ENCODE results near the gene APOBEC3B. TPM values are rescaled to one million over a fixed set of nuclear protein-coding genes. Genes with fewer than 3 reads are reported as not detected.
"Not testable (repeated sequence)": the region's sequence is repeated elsewhere in the genome, so short reads cannot be mapped to it uniquely, and the experiment has no call there.

Gene APOBEC3B
- total RNA-seq, 1 donor from 2014 or later: 3.1 TPM

DNA sequence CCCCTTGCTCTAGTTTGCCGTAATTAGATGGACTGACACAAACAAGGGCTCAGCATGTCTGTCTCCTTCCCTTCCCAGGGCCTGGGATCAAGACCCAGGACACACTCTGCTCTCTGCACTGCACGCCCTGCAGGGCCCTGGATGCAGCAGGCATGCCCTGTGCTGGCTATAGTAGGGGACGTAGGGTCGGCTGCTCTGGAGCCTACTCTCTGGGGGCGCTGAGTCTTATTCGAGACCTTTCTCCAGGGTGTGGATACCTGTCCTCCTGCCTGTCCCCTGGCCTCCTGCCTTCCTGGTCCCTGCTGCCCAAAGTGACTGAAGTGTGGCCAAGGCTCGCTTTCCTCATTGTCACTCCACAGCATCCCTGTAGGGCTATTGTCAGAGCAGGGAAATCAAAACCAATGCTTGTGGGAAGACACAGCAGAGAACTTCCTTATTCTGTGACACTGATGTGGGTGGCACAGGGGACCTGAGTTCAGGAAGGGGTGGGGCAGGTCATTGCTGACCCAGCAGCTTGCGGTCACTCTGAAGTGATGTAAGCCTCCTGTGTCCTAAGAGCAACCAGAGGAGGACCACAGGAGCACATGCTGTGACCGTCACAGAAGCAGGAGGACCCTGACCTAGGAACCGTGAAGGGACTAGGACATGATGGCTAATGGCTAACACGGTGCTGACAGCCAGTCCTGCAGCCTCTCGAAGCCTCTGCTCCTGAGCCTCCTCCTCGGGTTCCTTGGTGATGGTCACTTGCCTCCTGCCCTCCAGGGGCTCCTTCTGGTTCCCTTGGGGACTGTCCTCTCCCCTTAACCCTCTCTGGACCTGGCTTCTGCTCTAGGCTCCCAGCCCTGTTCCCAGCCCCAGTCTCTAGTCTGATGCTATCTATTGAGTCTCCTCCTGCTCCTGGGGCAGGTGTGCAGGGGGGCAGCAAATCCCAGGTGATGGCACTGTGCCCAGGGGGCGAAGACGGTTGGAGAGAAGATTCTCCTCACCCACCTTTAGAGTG is 14.4 kb upstream of the APOBEC3B start:
- DNase-seq: no peak

DNA sequence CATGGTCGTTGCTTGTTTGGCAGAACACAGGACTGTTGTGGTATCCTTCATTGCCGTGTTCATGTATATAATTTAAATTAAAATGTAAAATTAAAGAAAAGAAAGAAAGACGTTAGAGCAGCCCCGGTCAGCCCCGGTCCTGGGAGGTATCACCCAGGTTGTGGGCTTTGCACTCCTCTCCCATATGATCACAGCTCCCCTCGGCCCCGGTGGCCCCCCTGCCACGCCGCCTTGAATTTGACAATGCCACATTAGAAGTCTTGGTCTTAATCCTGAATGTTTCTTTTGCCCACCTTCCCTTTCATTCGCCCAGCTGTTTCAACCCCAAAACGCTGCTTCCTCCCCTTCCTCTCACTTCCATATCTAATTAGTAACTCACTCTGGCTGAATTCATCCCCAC is 13.3 kb upstream of the APOBEC3B start:
- DNase-seq: no peak

DNA sequence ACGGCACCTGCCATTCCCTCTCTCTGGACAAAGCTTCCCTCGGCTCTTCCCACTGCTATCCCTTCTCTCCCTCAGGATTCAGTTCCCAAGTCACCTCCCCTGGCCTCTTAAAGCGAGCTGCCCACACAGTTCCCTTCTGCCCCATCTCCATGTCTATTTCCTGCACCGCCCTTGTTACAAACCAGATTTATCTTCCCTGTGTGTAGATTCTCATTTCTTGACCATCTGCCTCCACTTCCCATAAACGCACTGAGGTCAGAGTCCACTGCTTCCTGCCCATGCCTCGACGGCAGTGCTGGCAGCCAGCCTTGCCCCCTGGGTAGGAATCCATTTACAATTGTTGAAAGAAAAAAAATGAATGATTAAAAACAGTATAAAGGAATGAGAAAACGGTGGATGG is 11.6 kb upstream of the APOBEC3B start:
- DNase-seq: no peak

DNA sequence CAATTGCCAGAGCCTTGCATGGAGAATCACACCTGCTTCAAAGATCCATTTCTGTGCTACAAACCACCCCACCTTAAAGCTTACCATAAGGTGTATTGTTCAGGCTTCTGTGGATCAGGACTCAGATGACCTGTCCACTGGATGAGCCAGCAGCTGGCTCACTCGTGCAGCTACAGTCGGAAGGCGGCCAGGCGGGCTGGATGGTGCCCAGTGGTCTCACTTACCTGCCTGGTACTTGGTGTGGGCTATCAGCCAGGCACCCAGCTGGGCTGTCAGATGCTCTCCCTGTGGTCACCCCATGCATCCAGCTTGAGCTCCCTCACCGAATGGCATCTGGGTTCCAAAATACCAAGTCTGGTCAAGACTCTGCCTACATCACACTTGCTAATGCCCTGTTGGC is 10.9 kb upstream of the APOBEC3B start:
- no peak for DNase-seq

DNA sequence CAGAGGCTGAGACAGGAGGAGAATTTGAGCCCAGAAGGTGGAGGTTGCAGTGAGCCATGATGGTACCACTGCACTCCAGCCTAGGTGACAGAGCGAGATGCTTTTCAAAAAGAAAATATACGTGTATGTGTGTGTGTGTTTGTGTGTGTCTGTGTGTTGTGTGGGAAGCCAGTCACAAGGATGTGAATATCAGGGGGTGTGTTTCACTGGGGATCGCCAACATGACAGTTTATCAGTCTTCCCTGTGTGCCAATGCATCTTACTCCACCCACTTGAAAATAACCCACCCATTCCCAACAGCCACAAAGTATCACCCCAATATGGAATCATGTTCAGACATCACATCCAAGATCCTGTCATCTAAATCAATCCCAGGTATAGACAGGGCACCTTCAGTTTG is 10.4 kb upstream of the APOBEC3B start:
- no peak for DNase-seq

DNA sequence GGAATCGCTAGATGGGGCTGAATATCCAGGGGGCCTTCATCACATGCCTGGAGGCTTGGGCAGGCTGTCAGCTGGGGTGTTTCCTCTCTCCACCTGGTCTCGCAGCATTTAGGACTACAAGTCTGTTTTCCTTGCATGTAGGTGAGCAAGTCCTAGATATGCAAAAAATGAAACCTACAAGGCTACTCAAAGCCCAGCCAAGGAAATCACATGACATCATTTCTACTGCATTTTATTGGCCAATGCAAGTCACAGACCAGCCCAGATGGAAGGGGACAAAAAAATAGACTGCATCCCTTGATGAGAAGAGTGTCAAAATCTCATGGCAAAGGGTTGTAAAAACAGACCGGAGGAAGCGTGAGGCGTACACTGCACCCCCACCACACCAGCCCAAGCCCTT is 9.6 kb upstream of the APOBEC3B start:
- DNase-seq: no peak

DNA sequence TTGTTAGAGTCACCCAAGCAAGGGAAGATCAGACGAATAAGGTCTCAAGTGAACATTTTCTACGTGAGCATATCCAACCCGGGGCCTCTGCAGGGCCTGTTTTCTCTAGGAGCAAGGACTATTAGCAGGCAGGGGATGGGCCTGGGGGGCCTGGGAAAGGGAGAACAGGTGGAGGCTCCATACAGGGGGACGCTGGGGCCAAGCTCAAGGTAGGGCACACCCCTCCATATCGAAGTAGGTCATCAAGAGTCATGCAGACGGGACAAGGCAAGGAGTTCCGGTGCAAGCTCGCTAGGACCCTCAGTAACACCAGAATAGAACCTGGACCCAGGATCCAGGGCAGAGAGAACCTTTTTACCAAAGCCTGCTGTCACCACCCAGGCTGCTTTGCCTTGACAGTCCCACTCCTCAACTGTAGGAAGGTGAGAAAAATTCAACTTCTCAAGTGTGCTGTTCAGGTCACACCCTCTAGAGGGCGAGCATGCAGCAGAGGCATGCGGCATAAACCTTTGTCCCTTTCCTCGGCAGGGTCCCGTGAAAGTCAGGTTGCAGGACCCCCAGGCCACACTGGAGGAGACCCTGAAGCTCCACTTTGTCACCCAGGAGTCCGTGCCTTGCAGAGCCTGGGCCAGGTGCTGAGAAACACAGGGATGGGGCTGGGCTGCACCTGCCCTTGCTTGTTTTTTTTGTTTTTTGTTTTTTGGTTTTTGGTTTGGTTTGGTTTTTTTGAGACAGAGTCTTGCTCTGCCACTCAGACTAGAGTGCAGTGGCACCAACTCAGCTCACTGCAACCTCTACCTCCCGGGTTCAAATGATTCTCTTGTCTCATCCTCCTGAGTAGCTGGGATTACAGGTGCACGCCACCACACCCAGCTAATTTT is 8.6 kb upstream of the APOBEC3B start:
- no peak for DNase-seq

DNA sequence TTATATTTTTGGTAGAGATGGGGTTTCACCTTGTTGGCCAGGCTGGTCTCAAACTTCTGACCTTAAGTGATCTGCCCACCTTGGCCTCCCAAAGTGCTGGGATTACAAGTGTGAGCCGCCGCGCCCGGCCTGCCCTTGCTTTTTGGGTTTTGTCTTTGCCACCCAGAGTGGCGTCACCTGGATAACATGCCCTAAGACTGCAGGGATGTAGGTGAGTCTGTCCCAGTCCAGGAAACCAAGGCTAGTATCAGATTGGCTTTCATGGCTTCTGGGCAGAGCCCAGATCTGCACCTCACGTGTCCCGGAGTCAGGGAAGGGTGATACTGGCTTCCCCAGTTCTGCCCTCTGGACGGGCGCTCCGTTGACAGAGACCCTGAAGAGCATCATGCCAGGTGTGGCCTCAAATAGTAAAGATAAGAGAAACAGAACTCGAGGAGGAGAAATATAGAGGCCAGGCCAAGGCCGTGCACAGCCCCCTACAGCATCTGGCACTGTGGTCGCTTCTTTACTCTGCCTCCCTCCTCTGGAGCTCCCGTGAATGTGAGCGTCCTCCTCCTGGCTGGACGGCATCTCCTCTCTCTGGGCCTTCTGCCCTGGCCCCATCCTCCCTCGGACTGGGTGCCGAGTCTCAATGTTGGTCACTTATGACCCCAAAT is 7.8 kb upstream of the APOBEC3B start:
- no peak for DNase-seq

DNA sequence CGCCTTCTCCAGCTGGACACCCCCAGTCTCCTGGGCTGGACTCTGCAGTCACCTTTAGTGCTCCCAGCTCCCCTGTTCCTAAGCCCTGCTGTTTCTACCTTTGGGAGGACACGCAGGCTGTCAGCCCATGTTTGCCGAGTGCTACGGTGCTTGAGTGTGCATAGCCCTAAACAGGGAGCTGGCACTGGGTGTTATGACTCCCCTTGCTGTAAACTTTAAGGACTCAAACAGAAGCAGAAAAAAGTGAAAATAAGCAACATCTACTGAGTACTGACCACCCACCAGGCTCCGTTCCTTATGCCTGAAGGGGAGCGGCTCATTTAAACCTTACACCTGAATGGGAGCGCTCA is 7.3 kb upstream of the APOBEC3B start:
- DNase-seq: no peak

DNA sequence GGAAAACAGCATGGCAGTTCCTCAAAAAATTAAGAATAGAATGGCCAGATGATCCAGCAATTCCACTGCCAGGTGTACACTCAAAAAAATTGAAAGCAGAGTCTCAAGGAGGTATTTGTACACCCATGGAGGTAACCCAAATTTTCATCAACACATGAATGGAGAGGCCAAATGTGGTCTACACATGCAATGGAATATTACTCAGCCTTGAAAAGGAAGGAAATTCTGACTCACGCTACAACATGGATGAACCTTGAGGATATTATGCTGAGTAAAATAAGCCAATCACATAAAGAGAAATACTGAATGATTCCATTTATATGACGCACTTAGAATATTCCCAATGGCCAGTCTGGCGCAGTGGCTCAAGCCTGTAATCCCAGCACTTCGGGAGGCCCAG is 4.9 kb upstream of the APOBEC3B start:
- DNase-seq: not testable (repeated sequence)

DNA sequence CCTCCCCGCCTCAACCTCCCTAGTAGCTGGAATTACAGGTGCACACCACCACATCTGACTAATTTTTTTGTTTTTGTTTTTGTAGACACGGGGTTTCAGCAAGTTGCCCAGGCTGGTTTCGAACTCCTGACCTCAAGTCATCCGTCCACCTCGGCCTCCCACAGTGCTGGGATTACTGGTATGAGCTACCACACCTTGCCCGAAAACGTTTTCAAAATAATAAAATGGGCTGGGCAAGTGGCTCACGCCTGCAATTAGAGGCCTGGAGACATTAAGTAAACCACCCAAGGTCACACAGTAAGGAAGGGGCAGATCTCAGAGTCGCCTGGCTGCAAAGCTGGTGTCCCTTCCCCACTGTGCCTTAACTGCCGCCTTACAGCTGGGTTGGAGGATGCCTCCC is 1.6 kb upstream of the APOBEC3B start:
- not testable (repeated sequence) for DNase-seq

DNA sequence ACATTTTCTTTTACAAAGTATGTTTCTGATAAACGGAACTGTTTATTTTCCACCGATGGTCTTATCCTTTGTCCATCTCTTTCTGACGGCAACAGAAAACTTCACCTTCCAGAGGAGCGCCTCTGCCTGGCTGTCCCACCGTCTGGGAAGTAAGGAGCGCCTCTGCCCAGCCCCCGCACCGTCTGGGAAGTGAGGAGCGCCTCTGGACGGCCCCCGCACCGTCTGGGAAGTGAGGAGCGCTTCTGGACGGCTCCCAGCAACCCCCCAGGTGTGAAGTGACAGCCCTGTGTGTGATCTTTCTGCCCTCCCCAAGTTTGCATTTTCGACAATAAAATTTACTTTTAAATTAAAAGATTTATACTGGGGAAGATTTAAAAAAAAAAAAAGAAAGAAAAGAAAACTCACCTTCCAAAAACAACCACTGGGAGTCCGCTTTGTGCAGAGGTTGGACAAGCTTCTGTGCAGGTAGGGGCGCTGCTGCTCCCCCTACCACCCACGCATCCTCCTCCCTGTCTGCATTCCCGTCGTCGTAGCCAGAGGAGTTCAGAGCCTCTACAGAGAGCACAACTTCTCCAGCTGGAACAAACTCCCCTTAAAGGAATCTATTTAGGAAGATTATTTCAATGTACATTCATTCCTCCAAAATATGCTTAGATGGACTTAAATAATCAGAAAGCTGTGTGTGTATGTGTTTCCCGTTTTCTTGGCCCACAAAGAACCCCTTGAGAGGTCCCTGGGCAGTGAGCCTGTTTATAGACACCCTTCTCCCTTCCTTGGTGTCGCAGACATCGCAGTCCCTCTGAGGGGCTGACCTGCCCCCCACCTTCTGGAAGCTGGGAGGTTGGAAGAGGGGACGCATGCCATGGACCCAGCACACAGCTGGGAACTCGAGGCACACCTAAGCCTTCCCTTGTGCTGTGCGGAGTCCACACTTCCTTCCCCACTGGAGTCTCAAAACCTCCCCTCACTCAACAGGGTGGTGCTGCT is 849 bp upstream of the APOBEC3B start:
- DNase-seq: peak; percentile 17

DNA sequence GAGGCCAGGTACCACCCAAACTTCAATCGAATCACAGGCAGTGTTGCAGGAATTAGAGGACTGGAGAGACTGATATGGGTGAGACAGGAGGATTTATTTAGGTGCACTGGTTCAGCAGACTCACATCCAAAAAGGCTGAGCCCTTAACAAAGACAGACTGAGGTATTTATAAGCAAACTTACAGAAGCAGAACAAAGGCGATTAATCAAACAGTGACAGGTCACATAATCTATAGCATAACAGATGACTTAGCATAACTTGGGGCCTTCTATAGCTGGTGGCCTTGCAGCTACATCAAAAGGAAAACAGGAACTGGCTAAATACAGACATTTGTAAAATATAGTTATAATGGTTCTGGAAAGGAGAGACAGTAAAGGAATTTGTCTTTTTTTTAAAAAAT is 2.1 kb downstream of the APOBEC3B start:
- no peak for DNase-seq

DNA sequence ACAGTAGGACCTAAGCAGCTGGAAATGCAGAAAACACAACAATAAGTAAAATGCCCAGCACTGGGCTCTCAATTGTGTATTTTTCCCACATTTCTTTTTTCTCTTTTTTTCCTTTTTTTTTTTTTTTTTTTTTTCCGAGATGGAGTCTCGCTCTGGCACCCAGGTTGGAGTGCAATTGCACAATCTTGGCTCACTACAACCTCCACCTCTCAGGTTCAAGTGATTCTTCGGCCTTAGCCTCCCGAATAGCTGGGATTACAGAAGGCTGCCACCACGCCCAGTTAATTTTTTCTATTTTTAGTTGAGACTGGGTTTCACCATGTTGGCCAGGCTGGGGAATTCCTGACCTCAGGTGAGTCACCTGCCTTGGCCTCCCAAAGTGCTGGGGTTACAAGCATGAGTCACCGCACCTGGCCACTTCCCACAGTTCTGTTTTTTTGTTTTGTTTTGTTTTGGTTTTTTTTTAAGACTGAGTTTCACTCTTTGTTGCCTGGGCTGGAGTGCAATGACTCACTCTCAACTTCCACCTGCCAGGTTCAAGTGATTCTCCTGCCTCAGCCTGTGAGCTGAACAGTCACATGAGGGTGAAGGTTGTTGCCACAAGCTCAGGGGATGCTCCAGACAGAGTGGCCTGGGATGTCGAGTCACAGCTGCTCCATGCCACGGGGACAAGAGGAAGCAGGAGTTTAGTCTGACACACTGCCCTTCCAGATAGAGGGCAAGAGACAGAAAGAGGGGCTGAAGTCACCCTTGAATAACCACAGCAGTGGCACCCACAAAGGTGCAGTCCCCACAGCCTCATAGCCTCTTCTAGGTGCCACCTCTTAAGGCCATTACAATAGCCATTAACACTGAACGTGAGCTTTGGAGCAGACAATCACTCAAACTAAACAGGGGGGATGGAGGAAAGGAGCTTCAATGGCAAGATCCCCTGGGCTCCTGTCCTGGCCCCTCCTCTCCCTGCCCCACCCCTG is 2.9 kb downstream of the APOBEC3B start:
- not testable (repeated sequence) for DNase-seq

DNA sequence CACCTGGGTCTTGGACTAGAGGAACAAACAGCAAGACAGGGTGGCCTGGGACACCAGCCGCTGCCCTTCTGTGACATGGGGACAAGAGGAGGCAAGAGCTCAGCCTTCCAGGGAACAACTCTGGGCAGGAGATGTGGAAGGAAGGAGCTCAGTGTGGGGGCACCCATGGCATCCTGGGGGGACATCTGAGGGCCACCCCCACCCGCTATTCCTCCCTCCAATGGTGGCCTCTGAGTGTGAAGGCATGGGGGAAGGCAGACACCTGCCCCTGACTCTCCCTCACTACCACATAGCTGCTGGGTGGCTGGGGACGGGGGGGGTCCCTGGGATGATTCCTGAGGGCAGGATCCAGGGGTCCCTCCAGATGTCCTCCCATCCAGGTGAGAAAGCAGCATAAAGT is 4.5 kb downstream of the APOBEC3B start:
- DNase-seq: no peak

DNA sequence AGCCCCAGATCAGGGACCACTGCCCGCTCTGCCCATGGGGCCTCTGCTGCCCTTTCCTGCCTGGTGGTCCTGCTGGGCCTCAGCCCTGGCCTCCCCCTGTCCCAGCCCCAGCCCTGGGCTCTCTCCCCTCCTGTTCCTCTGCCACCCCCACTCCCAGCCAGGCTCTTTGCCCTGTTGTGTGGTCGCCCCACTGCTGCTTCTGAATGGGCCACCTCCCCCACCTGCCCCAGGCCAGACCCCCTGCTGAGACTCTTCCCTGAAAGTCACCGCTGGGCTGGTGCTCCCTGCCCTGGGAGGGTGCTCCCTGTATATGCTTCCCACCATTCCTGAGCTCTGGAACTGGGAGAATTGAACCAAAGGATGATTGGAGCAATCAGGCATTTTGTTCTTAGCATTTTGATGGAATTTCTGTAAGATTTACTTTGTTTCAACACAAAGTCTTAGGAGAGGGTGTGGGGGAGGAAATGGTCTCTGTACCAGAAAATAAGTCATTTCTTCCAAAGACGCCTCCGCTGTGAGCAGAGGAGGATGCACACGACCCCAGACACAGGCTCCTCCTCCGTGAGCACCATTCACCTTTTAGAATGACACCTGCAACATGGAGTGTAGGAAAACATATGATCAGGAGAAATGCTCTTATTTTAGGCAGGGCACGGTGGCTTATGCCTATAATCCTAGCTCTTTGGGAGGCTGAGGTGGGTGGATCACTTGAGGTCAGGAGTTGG is 5.2 kb downstream of the APOBEC3B start:
- no peak for DNase-seq

DNA sequence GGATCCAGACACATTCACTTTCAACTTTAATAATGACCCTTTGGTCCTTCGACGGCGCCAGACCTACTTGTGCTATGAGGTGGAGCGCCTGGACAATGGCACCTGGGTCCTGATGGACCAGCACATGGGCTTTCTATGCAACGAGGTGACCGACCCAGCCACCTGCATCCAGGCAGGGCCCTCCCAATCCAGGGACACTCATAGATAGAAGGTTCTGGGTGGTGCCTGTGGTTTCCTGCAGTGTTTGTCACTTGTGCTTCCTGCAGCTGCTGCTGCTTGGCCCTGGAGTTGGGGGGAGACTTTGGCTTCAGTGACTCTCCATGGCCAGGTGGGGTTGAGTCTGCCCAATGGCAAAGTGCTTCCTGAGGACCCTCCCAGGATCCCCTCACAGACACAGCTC is 7.3 kb downstream of the APOBEC3B start:
- DNase-seq: no peak

DNA sequence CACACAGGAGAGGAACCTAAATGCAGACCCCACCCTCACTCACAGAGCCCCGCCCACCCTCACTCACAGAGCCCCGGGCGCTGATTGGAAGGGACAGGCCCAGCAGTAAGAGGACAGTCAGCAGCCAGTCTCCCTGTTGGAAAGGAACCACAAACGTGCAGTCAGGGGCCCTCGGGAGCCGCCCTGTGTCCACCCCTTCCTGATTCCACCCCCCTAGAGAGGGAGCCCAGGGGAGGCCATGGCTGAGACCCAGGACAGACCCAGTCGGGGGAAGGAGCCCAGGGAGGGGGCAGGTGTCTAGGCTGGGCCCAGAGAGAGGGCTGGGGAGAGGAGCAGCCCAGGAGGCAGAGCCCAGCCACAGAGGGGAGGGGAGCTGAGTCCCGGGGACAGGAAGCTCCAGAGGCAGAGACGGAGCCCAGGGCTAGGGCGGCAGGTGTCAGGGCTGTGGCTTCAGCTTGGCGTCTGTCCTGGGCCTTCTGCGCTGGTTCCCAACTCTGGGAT is 10.8 kb downstream of the APOBEC3B start:
- not testable (repeated sequence) for DNase-seq

DNA sequence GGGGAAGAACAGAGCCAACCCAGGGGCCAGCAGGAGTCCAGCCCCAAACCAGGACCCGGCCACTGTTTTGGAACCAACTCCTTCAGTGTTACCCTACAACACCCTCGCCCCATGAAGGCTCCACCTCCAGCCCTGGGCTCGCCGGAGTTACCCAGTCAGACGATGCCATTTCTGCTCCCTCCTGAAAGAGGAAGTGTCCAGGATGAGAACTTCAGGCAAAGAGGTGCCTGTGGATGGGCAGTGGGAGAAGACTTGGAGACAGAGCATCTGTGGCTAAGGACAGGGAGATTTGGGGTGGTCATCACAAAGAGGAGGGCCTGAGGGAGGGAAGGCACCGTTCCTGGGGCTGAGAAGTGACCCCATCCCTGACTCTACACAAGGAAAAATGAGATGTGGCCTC is 14.0 kb downstream of the APOBEC3B start:
- no peak for DNase-seq
